IPS-15b (cell line): ENCODE results near the gene ZSWIM6.

Experiments
- H3K27me3 ChIP-seq: one replicate; pipeline ENCODE4 v1.6.1; 2013; ENCODE audit warnings: low read length; ENCODE audit not compliant: control insufficient read depth, insufficient read depth
- H3K36me3 ChIP-seq: one replicate; pipeline ENCODE4 v1.6.1; 2013; ENCODE audit warnings: low read length; ENCODE audit not compliant: control insufficient read depth, insufficient read depth
- H3K4me1 ChIP-seq: one replicate; pipeline ENCODE4 v1.6.1; 2013; ENCODE audit warnings: mild to moderate bottlenecking, low read length; ENCODE audit not compliant: control insufficient read depth, insufficient read depth
- H3K4me3 ChIP-seq: one replicate; pipeline ENCODE4 v1.5.1; 2013; ENCODE audit warnings: low read depth, low read length
- H3K9ac ChIP-seq: one replicate; pipeline ENCODE4 v1.6.1; 2013; ENCODE audit warnings: low read depth, mild to moderate bottlenecking, low read length
- H3K9me3 ChIP-seq: one replicate; pipeline ENCODE4 v1.6.1; 2013; ENCODE audit warnings: mild to moderate bottlenecking, low read length; ENCODE audit not compliant: control insufficient read depth, insufficient read depth

The ZSWIM6 gene

GRCh38 chr5:61441742-61442141, 109.7 kb downstream of the ZSWIM6 start:
- H3K9ac ChIP-seq = no peak overlapping the region
- no peak overlapping the region for H3K4me3 ChIP-seq
- no peaks in the 10 kb centered on the region for H3K4me1 ChIP-seq
- H3K9me3 ChIP-seq = peaks cover 4% of the 10 kb centered on the region
- no peaks in the 10 kb centered on the region for H3K36me3 ChIP-seq
- no peaks in the 10 kb centered on the region for H3K27me3 ChIP-seq

- H3K4me1 ChIP-seq = no peaks in the 10 kb centered on the region
- H3K36me3 ChIP-seq = no peaks in the 10 kb centered on the region
- H3K27me3 ChIP-seq = no peaks in the 10 kb centered on the region
- no peak overlapping the region for H3K9ac ChIP-seq
- peaks cover under 1% of the 10 kb centered on the region for H3K9me3 ChIP-seq
- H3K4me3 ChIP-seq = no peak overlapping the region
Observed at GRCh38 chr5:61447780-61448495, 115.9 kb downstream of the ZSWIM6 start.

- Histone ChIP-seq H3K4me1 (no peaks in the 10 kb centered on the region), H3K9ac (no peak overlapping the region), H3K27me3 (no peaks in the 10 kb centered on the region), H3K9me3 (no peaks in the 10 kb centered on the region), H3K4me3 (no peak overlapping the region), H3K36me3 (no peaks in the 10 kb centered on the region)
Observed at GRCh38 chr5:61449804-61450492, 117.9 kb downstream of the ZSWIM6 start.

GRCh38 chr5:61450493-61451279, 118.6 kb downstream of the ZSWIM6 start:
- Histone ChIP-seq H3K36me3 (no peaks in the 10 kb centered on the region), H3K4me1 (no peaks in the 10 kb centered on the region), H3K9ac (no peak overlapping the region), H3K9me3 (no peaks in the 10 kb centered on the region), H3K27me3 (no peaks in the 10 kb centered on the region), H3K4me3 (no peak overlapping the region)

GRCh38 chr5:61455179-61456006, 123.3 kb downstream of the ZSWIM6 start:
- Histone ChIP-seq H3K9me3 (no peaks in the 10 kb centered on the region), H3K27me3 (no peaks in the 10 kb centered on the region), H3K9ac (no peak overlapping the region), H3K36me3 (no peaks in the 10 kb centered on the region), H3K4me3 (peak overlapping the region; percentile 30), H3K4me1 (peaks cover 4% of the 10 kb centered on the region)

GRCh38 chr5:61460471-61460870, 128.4 kb downstream of the ZSWIM6 start:
- Histone ChIP-seq H3K27me3 (no peaks in the 10 kb centered on the region), H3K36me3 (no peaks in the 10 kb centered on the region), H3K9me3 (no peaks in the 10 kb centered on the region), H3K4me1 (peaks cover 9% of the 10 kb centered on the region), H3K9ac (no peak overlapping the region), H3K4me3 (no peak overlapping the region)

GRCh38 chr5:61461417-61461816, 129.4 kb downstream of the ZSWIM6 start:
- Histone ChIP-seq H3K27me3 (no peaks in the 10 kb centered on the region), H3K4me1 (peaks cover 8% of the 10 kb centered on the region), H3K36me3 (no peaks in the 10 kb centered on the region), H3K9me3 (no peaks in the 10 kb centered on the region), H3K4me3 (no peak overlapping the region), H3K9ac (no peak overlapping the region)

- H3K4me3 ChIP-seq = no peak overlapping the region
- no peaks in the 10 kb centered on the region for H3K27me3 ChIP-seq
- H3K9ac ChIP-seq = no peak overlapping the region
- peaks cover 5% of the 10 kb centered on the region for H3K4me1 ChIP-seq
- H3K36me3 ChIP-seq = no peaks in the 10 kb centered on the region
- no peaks in the 10 kb centered on the region for H3K9me3 ChIP-seq
Observed at GRCh38 chr5:61461926-61462325, 129.9 kb downstream of the ZSWIM6 start.

- Histone ChIP-seq H3K9me3 (no peaks in the 10 kb centered on the region), H3K9ac (no peak overlapping the region), H3K27me3 (no peaks in the 10 kb centered on the region), H3K4me1 (peaks cover 5% of the 10 kb centered on the region), H3K4me3 (no peak overlapping the region), H3K36me3 (no peaks in the 10 kb centered on the region)
Observed at GRCh38 chr5:61463596-61463995, 131.5 kb downstream of the ZSWIM6 start.

GRCh38 chr5:61464512-61464911, 132.5 kb downstream of the ZSWIM6 start:
- Histone ChIP-seq H3K27me3 (no peaks in the 10 kb centered on the region), H3K36me3 (no peaks in the 10 kb centered on the region), H3K4me1 (peaks cover 5% of the 10 kb centered on the region), H3K9ac (no peak overlapping the region), H3K9me3 (no peaks in the 10 kb centered on the region), H3K4me3 (no peak overlapping the region)

GRCh38 chr5:61465066-61465465, 133.0 kb downstream of the ZSWIM6 start:
- H3K9me3 ChIP-seq = no peaks in the 10 kb centered on the region
- no peak overlapping the region for H3K4me3 ChIP-seq
- no peaks in the 10 kb centered on the region for H3K36me3 ChIP-seq
- peaks cover 5% of the 10 kb centered on the region for H3K4me1 ChIP-seq
- no peaks in the 10 kb centered on the region for H3K27me3 ChIP-seq
- no peak overlapping the region for H3K9ac ChIP-seq
